HepG2 (cell line): Measurements from ENCODE around the gene CD248. TPM values are rescaled to one million over a fixed set of nuclear protein-coding genes. Genes with fewer than 3 reads are reported as not detected.

Experiments used
- ARID2 ChIP-seq: sonication (generic); formaldehyde crosslinking; IDR thresholded peaks from 2 replicates; pipeline ENCODE4 v1.8.1; 2022; ENCODE audit warnings: mild to moderate bottlenecking, missing genetic modification reagents, borderline replicate concordance
- FOXA3 ChIP-seq: IDR thresholded peaks from 2 replicates; pipeline ENCODE4 v1.6.1; 2016; ENCODE audit warnings: missing genetic modification reagents, missing compliant biosample characterization
- JARID2 ChIP-seq: sonication (generic); formaldehyde crosslinking; IDR thresholded peaks from 2 replicates; pipeline ENCODE4 v1.8.1; 2023; ENCODE audit warnings: missing genetic modification reagents, inconsistent platforms; ENCODE audit not compliant: insufficient replicate concordance
- NR1H2 ChIP-seq: sonication (generic); formaldehyde crosslinking; IDR thresholded peaks from 2 replicates; pipeline ENCODE4 v1.8.1; 2022; ENCODE audit warnings: low read depth, missing genetic modification reagents, borderline replicate concordance
- SAP130 ChIP-seq: IDR thresholded peaks from 2 replicates; pipeline ENCODE4 v1.6.1; 2016; ENCODE audit warnings: low read depth
- ZFY ChIP-seq: sonication (generic); formaldehyde crosslinking; IDR thresholded peaks from 2 replicates; pipeline ENCODE4 v1.4.0; 2020; ENCODE audit warnings: missing genetic modification reagents
- ZNF607 ChIP-seq: sonication (generic); formaldehyde crosslinking; IDR thresholded peaks from 2 replicates; pipeline ENCODE4 v1.5.1; 2020; ENCODE audit warnings: missing genetic modification reagents, mild to moderate bottlenecking, borderline replicate concordance
- ZNF724P ChIP-seq: sonication (generic); formaldehyde crosslinking; IDR thresholded peaks from 2 replicates; pipeline ENCODE4 v1.8.0; 2022; ENCODE audit warnings: missing genetic modification reagents, borderline replicate concordance
- polyA plus RNA-seq, 8 experiments: library from polyadenylated mRNA; depleted of rRNA in 3 of 8; stranded (reverse) in 7 of 8; unstranded in 1 of 8; fragments of >200 nt; fragmentation: Illumina TruSeq in 4 of 8; extraction: Trizol in 4 of 8; gene quantifications; 2 replicates each; pipeline versions ENCODE4 v1.2.1 to v1.2.3, GENCODE V29; 2011 to 2016; ENCODE audit warnings: low read depth in 4 of 8, missing spikeins in 1 of 8, mixed read lengths in 1 of 8; ENCODE audit not compliant: insufficient read depth in 1 of 8
- total RNA-seq, 5 experiments: library from RNA; depleted of rRNA; stranded (reverse); fragments of >200 nt; fragmentation: Illumina TruSeq; extraction: Trizol; gene quantifications; 2 replicates each; pipeline ENCODE4 v1.2.3, GENCODE V29; 2016; ENCODE audit warnings: low read depth in 1 of 5
- TF ChIP-seq, protein P1 (sequence below): sonication (generic); formaldehyde crosslinking; IDR thresholded peaks from 2 replicates; pipeline ENCODE4 v1.4.0; 2020; ENCODE audit warnings: missing genetic modification reagents
- TF ChIP-seq, protein P2 (sequence below): IDR thresholded peaks from 2 replicates; pipeline ENCODE4 v1.6.1; 2012; ENCODE audit warnings: inconsistent platforms
- TF ChIP-seq, protein P3 (sequence below): sonication (generic); formaldehyde crosslinking; IDR thresholded peaks from 2 replicates; pipeline ENCODE4 v1.4.0; 2020; ENCODE audit warnings: low read depth, missing genetic modification reagents
- TF ChIP-seq, protein P4 (sequence below): sonication (generic); formaldehyde crosslinking; IDR thresholded peaks from 2 replicates; pipeline ENCODE4 v1.5.0; 2020; ENCODE audit warnings: missing genetic modification reagents
- TF ChIP-seq, protein P5 (sequence below): sonication (generic); formaldehyde crosslinking; IDR thresholded peaks from 2 replicates; pipeline ENCODE4 v1.8.0; 2022; ENCODE audit warnings: mild to moderate bottlenecking, missing genetic modification reagents; ENCODE audit not compliant: insufficient replicate concordance
- TF ChIP-seq, protein P6 (sequence below): IDR thresholded peaks from 2 replicates; pipeline ENCODE4 v1.6.1; 2016; ENCODE audit warnings: missing genetic modification reagents, missing compliant biosample characterization

The CD248 gene
- total and polyA plus RNA-seq, 2 of the 13 experiments (the other 11 are each of a cell fraction or from before 2014, with no cell fraction given): 0.25 to 0.35 TPM

DNA sequence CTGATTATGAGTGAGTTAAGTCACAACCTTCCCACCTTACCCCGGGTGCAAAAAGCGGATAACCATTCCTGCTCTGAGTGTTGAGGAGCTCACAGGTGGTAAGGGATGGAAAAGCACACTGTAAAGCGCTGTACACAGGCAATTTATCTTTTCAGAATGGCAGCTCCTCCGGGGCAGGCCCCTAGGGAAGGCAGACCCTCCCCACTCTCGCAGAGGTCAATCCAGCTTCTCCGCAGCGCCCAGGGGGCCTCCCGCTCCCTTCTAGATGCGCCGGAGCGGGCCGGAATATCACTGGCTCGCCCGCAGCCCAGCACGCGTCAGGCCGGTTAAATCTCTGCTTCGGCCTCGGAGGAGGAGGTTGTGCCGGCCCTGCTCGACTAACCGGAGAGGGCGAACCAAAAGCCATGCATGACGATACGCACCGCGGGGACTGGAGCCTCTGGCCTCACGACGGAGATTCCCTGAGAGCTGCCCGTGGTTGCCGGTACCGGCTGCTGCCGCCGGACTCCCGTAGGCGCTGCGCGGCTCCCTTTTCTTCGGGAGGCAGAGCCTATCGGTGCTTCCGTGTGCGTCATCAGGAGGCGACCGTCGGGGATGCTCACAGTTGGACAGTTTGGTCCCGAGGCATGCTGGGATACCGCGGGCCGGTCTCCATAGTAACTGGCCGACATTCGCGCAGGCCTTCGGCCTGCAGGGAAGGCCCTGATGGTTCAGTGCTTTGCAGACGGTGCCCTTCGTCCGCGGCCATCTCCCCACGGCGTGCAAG, 27.9 kb upstream of the CD248 start, which contains the start of gene BRMS1 (continued):
- TF ChIP-seq, protein P1, sequence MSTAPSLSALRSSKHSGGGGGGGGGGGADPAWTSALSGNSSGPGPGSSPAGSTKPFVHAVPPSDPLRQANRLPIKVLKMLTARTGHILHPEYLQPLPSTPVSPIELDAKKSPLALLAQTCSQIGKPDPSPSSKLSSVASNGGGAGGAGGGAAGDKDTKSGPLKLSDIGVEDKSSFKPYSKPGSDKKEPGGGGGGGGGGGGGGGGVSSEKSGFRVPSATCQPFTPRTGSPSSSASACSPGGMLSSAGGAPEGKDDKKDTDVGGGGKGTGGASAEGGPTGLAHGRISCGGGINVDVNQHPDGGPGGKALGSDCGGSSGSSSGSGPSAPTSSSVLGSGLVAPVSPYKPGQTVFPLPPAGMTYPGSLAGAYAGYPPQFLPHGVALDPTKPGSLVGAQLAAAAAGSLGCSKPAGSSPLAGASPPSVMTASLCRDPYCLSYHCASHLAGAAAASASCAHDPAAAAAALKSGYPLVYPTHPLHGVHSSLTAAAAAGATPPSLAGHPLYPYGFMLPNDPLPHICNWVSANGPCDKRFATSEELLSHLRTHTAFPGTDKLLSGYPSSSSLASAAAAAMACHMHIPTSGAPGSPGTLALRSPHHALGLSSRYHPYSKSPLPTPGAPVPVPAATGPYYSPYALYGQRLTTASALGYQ: no peak
- TF ChIP-seq, protein P2, sequence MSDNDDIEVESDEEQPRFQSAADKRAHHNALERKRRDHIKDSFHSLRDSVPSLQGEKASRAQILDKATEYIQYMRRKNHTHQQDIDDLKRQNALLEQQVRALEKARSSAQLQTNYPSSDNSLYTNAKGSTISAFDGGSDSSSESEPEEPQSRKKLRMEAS: peak; percentile 67
- TF ChIP-seq ZNF724P (CRISPR knock-in tag) (peak; percentile 64; the same call in 1 of the 2 replicates), SAP130 (CRISPR knock-in tag) (peak; percentile 100), JARID2 (CRISPR knock-in tag) (no peak), FOXA3 (peak; percentile 73), NR1H2 (CRISPR knock-in tag) (0 out of 2 replicates have a peak, but pooled peaks have one; percentile 61), ARID2 (CRISPR knock-in tag) (peak; percentile 67; the same call in 1 of the 2 replicates), ZFY (peak; percentile 95), ZNF607 (CRISPR knock-in tag) (no peak)
- TF ChIP-seq, protein P3, sequence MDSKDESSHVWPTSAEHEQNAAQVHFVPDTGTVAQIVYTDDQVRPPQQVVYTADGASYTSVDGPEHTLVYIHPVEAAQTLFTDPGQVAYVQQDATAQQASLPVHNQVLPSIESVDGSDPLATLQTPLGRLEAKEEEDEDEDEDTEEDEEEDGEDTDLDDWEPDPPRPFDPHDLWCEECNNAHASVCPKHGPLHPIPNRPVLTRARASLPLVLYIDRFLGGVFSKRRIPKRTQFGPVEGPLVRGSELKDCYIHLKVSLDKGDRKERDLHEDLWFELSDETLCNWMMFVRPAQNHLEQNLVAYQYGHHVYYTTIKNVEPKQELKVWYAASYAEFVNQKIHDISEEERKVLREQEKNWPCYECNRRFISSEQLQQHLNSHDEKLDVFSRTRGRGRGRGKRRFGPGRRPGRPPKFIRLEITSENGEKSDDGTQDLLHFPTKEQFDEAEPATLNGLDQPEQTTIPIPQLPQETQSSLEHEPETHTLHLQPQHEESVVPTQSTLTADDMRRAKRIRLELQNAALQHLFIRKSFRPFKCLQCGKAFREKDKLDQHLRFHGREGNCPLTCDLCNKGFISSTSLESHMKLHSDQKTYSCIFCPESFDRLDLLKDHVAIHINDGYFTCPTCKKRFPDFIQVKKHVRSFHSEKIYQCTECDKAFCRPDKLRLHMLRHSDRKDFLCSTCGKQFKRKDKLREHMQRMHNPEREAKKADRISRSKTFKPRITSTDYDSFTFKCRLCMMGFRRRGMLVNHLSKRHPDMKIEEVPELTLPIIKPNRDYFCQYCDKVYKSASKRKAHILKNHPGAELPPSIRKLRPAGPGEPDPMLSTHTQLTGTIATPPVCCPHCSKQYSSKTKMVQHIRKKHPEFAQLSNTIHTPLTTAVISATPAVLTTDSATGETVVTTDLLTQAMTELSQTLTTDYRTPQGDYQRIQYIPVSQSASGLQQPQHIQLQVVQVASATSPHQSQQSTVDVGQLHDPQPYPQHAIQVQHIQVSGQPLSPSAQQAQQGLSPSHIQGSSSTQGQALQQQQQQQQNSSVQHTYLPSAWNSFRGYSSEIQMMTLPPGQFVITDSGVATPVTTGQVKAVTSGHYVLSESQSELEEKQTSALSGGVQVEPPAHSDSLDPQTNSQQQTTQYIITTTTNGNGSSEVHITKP (CRISPR knock-in tag): no peak
- TF ChIP-seq, protein P4, sequence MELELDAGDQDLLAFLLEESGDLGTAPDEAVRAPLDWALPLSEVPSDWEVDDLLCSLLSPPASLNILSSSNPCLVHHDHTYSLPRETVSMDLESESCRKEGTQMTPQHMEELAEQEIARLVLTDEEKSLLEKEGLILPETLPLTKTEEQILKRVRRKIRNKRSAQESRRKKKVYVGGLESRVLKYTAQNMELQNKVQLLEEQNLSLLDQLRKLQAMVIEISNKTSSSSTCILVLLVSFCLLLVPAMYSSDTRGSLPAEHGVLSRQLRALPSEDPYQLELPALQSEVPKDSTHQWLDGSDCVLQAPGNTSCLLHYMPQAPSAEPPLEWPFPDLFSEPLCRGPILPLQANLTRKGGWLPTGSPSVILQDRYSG (CRISPR knock-in tag): no peak
- TF ChIP-seq, protein P5, sequence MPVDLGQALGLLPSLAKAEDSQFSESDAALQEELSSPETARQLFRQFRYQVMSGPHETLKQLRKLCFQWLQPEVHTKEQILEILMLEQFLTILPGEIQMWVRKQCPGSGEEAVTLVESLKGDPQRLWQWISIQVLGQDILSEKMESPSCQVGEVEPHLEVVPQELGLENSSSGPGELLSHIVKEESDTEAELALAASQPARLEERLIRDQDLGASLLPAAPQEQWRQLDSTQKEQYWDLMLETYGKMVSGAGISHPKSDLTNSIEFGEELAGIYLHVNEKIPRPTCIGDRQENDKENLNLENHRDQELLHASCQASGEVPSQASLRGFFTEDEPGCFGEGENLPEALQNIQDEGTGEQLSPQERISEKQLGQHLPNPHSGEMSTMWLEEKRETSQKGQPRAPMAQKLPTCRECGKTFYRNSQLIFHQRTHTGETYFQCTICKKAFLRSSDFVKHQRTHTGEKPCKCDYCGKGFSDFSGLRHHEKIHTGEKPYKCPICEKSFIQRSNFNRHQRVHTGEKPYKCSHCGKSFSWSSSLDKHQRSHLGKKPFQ: no peak
- TF ChIP-seq, protein P6, sequence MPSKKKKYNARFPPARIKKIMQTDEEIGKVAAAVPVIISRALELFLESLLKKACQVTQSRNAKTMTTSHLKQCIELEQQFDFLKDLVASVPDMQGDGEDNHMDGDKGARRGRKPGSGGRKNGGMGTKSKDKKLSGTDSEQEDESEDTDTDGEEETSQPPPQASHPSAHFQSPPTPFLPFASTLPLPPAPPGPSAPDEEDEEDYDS (CRISPR knock-in tag): peak; percentile 65; the same call in 1 of the 2 replicates
